Progenitor cell of endocrine pancreas (in vitro differentiated cells): Measurements from ENCODE around the gene MYO9B. TPM values are rescaled to one million over a fixed set of nuclear protein-coding genes. Genes with fewer than 3 reads are reported as not detected.

ENCODE experiments used
- DNase-seq: peaks from one replicate; pipeline ENCODE4 v3.0.0; 2021; ENCODE audit warnings: low spot score; ENCODE audit not compliant: unreplicated experiment
- H3K27ac Mint-ChIP-seq: 2 replicates; pipeline ENCODE4 v1.8.0; 2021; ENCODE audit warnings: mild to moderate bottlenecking, moderate library complexity, mixed read lengths
- H3K27me3 Mint-ChIP-seq: 2 replicates; pipeline ENCODE4 v1.8.0; 2021; ENCODE audit warnings: mixed read lengths
- H3K36me3 Mint-ChIP-seq: 2 replicates; pipeline ENCODE4 v1.8.0; 2022; ENCODE audit warnings: mixed read lengths; ENCODE audit not compliant: insufficient read depth
- H3K4me1 Mint-ChIP-seq: 2 replicates; pipeline ENCODE4 v1.8.0; 2021; ENCODE audit warnings: low read depth, mixed read lengths
- H3K4me3 Mint-ChIP-seq: 2 replicates; pipeline ENCODE4 v1.8.0; 2021; ENCODE audit warnings: low read depth, mild to moderate bottlenecking, moderate library complexity, mixed read lengths
- H3K9me3 Mint-ChIP-seq: 2 replicates; pipeline ENCODE4 v1.8.0; 2021; ENCODE audit warnings: low read depth, mixed read lengths
- total RNA-seq: library from RNA; stranded (reverse); gene quantifications from 2 replicates; pipeline ENCODE4 v1.2.1, GENCODE V29; 2021
- TF ChIP-seq, protein P1 (sequence below): fragments of 200-600 bp; sonication (generic); IDR thresholded peaks from one replicate; pipeline ENCODE4 v1.5.0; 2021; ENCODE audit warnings: antibody characterized with exemption, mild to moderate bottlenecking; ENCODE audit not compliant: unreplicated experiment

MYO9B gene
- total RNA-seq, 1 donor from 2014 or later = 79.7 TPM

DNA sequence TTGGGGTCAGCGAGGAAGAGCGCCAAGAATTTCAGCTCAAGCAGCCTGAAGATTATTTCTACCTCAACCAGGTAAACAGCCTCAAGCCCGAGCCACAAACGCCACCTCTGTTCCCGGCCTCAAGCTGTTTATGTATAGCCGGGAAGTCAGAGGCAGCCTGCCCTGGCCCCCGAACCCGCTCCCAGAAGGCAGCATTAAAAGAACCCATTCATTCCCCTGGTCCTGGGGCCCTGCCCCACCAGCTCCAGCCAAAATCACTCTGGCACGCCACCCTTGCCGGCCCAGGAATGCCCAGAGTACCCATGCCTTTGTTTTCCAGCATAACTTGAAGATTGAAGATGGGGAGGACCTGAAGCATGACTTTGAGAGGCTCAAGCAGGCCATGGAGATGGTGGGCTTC is 78.4 kb downstream of the MYO9B start:
- H3K27ac Mint-ChIP-seq = no peak overlapping the region
- H3K4me1 Mint-ChIP-seq = no peaks in the 10 kb centered on the region
- no peak overlapping the region for H3K4me3 Mint-ChIP-seq
- TF ChIP-seq, protein P1, sequence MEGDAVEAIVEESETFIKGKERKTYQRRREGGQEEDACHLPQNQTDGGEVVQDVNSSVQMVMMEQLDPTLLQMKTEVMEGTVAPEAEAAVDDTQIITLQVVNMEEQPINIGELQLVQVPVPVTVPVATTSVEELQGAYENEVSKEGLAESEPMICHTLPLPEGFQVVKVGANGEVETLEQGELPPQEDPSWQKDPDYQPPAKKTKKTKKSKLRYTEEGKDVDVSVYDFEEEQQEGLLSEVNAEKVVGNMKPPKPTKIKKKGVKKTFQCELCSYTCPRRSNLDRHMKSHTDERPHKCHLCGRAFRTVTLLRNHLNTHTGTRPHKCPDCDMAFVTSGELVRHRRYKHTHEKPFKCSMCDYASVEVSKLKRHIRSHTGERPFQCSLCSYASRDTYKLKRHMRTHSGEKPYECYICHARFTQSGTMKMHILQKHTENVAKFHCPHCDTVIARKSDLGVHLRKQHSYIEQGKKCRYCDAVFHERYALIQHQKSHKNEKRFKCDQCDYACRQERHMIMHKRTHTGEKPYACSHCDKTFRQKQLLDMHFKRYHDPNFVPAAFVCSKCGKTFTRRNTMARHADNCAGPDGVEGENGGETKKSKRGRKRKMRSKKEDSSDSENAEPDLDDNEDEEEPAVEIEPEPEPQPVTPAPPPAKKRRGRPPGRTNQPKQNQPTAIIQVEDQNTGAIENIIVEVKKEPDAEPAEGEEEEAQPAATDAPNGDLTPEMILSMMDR = no peak
- DNase-seq = no peak
- no peaks in the 10 kb centered on the region for H3K9me3 Mint-ChIP-seq
- H3K36me3 Mint-ChIP-seq = peaks cover 10% of the 10 kb centered on the region
- no peaks in the 10 kb centered on the region for H3K27me3 Mint-ChIP-seq

DNA sequence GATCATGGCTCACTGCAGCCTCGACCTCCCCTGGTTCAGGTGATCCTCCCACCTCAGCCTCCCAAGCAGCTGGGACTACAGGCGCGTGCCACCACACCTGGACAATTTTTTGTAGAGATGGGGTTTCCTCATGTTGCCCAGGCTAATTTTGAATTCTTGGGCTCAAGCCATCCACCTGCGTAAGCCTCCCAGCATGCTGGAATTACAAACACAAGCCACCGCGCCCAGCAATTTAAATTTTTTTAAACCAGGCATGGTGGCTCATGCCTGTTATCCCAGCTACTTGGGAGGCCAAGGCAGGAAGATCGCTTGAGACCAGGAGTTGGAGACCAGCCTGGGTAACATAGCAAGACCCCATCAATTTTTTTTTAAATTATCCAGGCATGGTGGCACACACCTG is 79.7 kb downstream of the MYO9B start:
- peaks cover 14% of the 10 kb centered on the region for H3K36me3 Mint-ChIP-seq
- no peak for DNase-seq
- no peaks in the 10 kb centered on the region for H3K4me1 Mint-ChIP-seq
- H3K4me3 Mint-ChIP-seq = no peak overlapping the region
- TF ChIP-seq, protein P1 = no peak
- no peak overlapping the region for H3K27ac Mint-ChIP-seq
- no peaks in the 10 kb centered on the region for H3K9me3 Mint-ChIP-seq
- H3K27me3 Mint-ChIP-seq = no peaks in the 10 kb centered on the region

DNA sequence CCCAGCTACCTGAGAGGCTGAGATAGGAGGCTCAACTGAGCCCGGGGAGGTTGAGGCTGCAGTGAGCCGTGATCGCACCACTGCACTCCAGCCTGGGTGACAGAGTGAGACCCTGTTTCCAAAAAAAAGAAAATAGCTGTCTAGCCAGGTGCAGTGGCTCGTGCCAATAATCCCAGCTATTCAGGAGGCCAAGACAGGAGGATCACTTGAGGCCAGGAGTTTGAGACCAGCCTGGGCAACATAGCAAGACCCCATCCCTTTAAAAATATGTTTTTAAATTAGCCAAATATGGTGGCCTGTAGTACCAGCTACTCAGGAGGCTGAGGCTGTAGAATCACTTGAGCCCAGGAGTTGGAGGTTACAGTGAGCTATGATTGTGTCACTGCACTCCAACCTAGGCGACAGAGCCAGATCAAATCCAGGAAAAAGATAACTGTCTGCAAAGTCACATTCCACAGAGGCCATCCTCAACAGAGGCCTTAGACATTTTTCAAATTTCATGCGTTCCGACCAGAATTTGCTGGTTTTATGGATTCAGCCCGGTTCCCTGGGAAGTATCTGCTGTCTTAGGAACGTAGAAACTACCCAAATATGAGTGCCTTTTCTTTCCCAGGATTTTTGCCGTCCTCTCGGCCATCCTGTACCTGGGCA is 80.8 kb downstream of the MYO9B start:
- H3K4me3 Mint-ChIP-seq = no peak overlapping the region
- H3K27me3 Mint-ChIP-seq = no peaks in the 10 kb centered on the region
- no peak overlapping the region for H3K27ac Mint-ChIP-seq
- peaks cover 13% of the 10 kb centered on the region for H3K36me3 Mint-ChIP-seq
- DNase-seq = no peak
- H3K4me1 Mint-ChIP-seq = no peaks in the 10 kb centered on the region
- TF ChIP-seq, protein P1 = no peak
- H3K9me3 Mint-ChIP-seq = no peaks in the 10 kb centered on the region

DNA sequence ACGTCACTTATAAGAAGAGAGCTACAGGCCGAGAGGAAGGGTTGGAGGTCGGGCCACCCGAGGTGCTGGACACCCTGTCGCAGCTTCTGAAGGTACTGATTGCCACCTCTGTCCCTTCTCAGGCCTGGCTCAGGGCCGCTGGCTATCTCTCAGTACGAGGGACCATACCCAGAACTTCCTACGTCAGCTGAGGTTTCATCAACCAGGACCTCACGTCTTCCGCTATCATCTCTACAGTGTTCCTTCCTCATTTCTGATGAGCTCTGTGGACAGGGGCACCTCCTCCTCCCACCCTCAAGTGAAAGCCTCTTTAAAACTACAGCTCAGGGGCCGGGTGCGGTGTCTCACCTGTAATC is 81.3 kb downstream of the MYO9B start:
- Mint-ChIP-seq H3K27me3 (no peaks in the 10 kb centered on the region), H3K4me3 (no peak overlapping the region), H3K27ac (peak overlapping the region; percentile 29), H3K36me3 (peaks cover 10% of the 10 kb centered on the region), H3K4me1 (no peaks in the 10 kb centered on the region), H3K9me3 (no peaks in the 10 kb centered on the region)
- no peak for DNase-seq
- TF ChIP-seq, protein P1 = no peak

DNA sequence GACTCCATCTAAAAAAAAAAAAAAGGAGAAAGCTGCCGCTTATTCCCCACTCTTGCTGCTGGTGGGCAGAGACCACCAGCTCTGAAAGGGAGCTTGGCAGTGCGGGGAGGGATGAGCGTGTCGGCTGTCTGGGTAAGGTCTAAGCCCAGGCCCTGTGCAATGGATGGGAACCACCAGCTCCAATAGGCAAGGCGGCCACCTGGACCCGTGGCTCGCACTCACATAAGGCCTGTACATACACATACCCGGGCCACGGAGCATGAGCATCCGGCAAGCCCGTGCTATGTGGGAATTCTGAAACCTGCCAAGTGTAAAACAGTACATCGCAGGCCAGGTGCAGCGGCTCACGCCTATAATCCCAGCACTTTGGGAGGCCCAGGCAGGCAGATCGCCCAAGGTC is 83.0 kb downstream of the MYO9B start:
- Mint-ChIP-seq H3K27ac (no peak overlapping the region), H3K4me1 (no peaks in the 10 kb centered on the region), H3K9me3 (no peaks in the 10 kb centered on the region), H3K36me3 (peaks cover 23% of the 10 kb centered on the region), H3K4me3 (no peak overlapping the region), H3K27me3 (no peaks in the 10 kb centered on the region)
- no peak for DNase-seq
- TF ChIP-seq, protein P1 = no peak
